ENCODE results near the gene TCL1A.

The TCL1A gene

DNA sequence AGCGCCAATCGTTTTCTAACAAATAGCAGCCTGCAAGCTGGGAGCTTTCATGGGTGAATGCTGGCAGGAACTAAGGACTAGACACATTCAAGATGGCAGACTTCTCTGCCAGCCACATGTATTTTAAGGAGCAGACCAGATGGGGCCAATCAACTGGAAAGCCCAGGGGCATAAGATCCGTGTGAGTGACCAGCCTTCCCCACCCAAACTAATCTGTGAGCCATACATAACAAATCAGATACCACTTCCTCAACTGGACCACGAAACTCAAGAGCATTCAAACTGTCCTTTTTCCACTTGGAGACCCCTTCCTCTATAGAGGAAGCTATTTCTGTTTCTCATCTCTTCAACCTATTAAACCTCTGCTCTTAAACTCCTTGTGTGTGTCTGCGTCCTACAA is 18.0 kb downstream of the TCL1A start:
- Mint-ChIP-seq H3K4me3 (no peak overlapping the region), H3K4me1 (ENCODE audit: low read depth) (no peaks in the 10 kb centered on the region), H3K27me3 (peaks cover 36% of the 10 kb centered on the region), H3K36me3 (ENCODE audit: low read depth) (no peaks in the 10 kb centered on the region), H3K27ac (no peak overlapping the region), H3K9me3 (no peaks in the 10 kb centered on the region)
- DNase-seq: no peak

DNA sequence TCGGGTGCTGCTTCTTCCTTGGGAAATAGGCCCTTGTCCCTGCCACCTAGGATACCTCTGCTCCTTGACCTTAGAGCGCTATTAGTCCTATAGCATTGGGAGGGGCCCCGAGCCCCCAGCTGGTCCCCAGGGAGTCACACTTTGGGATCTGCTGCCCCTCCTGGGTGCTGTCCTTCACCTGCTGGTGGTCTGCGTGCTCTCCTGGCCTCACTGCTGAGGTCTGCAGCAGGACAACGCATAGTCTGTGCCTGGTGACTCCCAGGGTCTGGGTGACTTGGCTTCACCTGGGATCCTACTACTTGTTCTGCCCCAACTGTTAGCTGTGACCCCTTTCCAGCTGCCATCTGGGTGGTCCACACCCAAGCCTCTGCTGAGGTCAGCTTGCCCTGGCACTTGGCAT is 18.9 kb downstream of the TCL1A start:
- Mint-ChIP-seq H3K27ac (no peak overlapping the region), H3K9me3 (no peaks in the 10 kb centered on the region), H3K36me3 (ENCODE audit: low read depth) (no peaks in the 10 kb centered on the region), H3K27me3 (peaks cover 32% of the 10 kb centered on the region), H3K4me3 (no peak overlapping the region), H3K4me1 (ENCODE audit: low read depth) (no peaks in the 10 kb centered on the region)
- no peak for DNase-seq

DNA sequence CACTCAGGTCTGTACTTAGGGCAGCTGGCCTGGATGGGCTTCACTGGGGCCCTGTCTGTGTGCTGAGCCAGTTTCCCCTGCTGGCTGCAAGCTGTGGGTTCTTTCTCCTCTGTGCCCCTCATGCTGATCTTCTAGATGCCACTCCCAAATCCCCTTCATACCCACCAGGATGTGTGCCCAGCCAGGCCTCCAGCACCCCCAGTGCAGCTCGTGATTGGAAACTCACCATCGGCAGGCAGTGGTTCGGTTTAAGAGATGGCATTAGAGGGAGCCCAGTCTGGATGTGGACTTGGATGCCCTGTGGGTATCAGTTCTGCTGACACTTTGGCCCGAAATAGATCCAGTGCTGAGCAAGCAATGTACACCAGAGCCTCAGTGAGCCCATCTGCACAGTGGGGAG is 21.8 kb downstream of the TCL1A start:
- no peak overlapping the region for H3K4me3 Mint-ChIP-seq
- H3K27me3 Mint-ChIP-seq: peaks cover 25% of the 10 kb centered on the region
- no peak for DNase-seq
- H3K27ac Mint-ChIP-seq: no peak overlapping the region
- H3K4me1 Mint-ChIP-seq (ENCODE audit: low read depth): no peaks in the 10 kb centered on the region
- no peaks in the 10 kb centered on the region for H3K36me3 Mint-ChIP-seq (ENCODE audit: low read depth)
- H3K9me3 Mint-ChIP-seq: no peaks in the 10 kb centered on the region

DNA sequence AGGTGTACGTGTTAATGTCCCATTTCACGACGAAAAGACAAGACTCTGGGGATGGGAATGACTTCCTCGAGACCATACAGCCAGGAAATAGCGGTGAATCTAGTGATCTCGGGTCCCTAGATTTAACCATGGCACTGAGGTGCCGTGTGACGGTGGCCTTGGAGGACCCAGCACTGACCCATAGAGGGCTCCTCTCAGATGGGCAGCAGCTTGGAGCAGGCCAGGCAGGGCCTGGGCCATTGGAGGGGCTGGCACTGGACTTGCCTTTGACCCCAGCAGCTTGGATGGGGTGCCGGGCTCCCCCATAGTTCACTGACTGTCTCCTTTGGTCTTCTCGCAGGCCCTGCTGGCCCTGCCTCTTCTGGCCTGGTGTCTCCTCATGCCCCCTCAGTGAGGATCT is 22.3 kb downstream of the TCL1A start:
- no peaks in the 10 kb centered on the region for H3K4me1 Mint-ChIP-seq (ENCODE audit: low read depth)
- no peaks in the 10 kb centered on the region for H3K9me3 Mint-ChIP-seq
- no peaks in the 10 kb centered on the region for H3K36me3 Mint-ChIP-seq (ENCODE audit: low read depth)
- peaks cover 24% of the 10 kb centered on the region for H3K27me3 Mint-ChIP-seq
- no peak for DNase-seq
- H3K27ac Mint-ChIP-seq: no peak overlapping the region
- H3K4me3 Mint-ChIP-seq: no peak overlapping the region

DNA sequence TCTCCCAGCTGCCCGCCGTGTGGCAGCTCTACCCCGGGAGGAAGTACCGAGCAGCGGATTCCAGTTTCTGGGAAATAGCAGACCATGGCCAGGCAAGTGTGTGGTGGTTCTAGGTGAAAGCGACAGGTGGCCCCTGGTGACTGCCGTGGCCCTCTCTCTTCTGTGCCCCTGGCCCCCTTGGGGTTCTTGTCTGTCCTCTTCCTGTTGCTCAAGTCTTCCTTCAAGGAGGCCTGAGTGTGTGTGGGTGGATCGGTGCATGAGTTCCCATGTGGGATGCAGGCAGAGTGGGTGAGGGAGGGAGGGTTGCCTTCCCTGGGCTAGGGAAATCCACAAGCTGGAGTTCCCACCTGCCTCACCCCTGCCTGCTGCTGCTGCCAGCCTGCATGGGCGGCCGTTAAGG is 23.1 kb downstream of the TCL1A start:
- Mint-ChIP-seq H3K27me3 (peaks cover 18% of the 10 kb centered on the region), H3K4me1 (ENCODE audit: low read depth) (no peaks in the 10 kb centered on the region), H3K9me3 (no peaks in the 10 kb centered on the region), H3K4me3 (no peak overlapping the region), H3K27ac (no peak overlapping the region), H3K36me3 (ENCODE audit: low read depth) (no peaks in the 10 kb centered on the region)
- no peak for DNase-seq

DNA sequence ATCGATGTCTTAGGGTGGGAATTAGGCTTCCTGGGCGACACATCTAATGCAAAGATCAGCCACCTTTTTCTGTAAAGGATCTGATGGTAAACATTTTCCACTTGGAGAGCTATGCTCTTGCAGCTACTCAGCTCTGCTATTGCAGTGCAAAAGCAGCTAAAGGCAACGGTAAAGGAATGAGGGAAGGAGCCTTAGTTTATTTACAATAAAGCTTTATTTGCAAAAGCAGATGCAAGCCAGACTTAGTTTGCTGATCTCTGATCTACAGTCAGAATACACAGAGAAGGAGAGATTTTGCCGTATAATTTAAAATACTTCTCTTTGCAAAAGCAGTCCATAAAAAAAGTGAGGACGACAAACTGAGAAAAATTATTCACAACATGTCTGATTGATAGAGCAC is 24.5 kb downstream of the TCL1A start:
- peaks cover 25% of the 10 kb centered on the region for H3K27me3 Mint-ChIP-seq
- DNase-seq: no peak
- no peak overlapping the region for H3K27ac Mint-ChIP-seq
- no peaks in the 10 kb centered on the region for H3K36me3 Mint-ChIP-seq (ENCODE audit: low read depth)
- H3K4me3 Mint-ChIP-seq: no peak overlapping the region
- H3K9me3 Mint-ChIP-seq: no peaks in the 10 kb centered on the region
- no peaks in the 10 kb centered on the region for H3K4me1 Mint-ChIP-seq (ENCODE audit: low read depth)

DNA sequence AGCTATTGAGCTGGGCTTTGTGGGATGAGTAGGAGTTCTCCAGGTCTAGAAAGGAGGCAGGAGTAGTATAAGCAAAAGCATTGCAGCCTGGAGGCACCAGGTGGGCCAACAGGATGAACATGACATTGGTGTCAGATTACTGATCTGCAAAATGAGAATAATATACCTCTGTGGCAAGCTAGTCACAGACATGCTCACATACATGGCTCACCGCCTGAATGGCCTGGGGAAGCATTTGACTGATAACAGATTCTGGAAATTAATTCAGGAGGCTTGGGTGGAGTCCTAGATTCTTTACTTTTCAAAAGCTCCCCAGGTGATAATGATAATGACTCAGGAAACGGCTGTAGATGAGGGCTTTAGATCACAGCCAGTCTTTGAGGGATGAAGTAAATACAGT is 27.0 kb downstream of the TCL1A start:
- Mint-ChIP-seq H3K27me3 (peaks cover 19% of the 10 kb centered on the region), H3K9me3 (no peaks in the 10 kb centered on the region), H3K36me3 (ENCODE audit: low read depth) (no peaks in the 10 kb centered on the region), H3K27ac (no peak overlapping the region), H3K4me3 (no peak overlapping the region), H3K4me1 (ENCODE audit: low read depth) (no peaks in the 10 kb centered on the region)
- no peak for DNase-seq

DNA sequence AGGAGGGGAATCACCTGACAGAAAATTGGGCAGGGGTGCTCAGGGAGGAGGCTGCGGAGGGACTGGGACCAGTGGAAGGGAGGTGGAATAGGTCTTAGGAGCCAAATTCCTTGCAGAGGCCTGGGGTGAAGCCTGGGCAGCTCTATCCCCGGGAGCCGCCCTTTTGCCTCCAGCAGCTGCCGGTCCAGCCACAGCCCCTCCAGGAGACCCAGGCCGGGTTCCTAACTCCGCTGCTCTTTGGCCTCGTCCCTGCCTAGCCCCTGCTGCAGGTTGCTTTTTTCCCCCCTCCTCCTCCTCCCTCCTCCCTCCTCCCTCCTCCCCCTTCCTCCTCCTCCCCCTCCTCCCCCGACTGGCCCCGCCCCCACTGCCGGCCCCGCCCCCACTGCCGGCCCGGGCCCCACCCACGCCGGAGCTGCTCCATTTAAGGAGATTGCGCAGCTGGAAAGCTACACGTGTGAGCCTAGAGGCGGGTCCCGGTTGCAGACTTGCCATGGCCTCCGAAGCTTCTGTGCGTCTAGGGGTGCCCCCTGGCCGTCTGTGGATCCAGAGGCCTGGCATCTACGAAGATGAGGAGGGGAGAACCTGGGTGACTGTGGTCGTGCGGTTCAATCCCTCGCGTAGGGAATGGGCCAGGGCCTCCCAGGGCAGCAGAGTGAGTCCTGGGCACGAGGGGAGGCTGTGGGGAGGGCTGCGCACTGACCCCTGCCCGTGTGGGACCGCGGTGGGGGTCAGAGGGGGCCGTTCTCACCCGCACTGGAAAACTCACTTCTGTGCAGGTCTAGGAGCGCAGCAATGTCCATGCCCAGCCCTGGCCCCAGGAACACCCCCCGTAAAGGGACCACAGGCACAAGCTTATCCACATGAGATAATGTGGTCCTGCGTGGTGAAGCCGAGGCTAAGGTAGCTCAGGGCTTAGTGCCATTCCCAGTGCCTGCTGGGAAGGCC is 27.7 kb downstream of the TCL1A start, which contains the start of gene TCL1B:
TSS of gene TCL1B (plus strand) at position 449 of the 945 bp plus-strand sequence. CDS start at position 491, 42 bp downstream.
- no peak within 1 kb of the TSS for H3K27ac Mint-ChIP-seq
- H3K27me3 Mint-ChIP-seq: peaks cover 19% of the 10 kb centered on the region
- H3K9me3 Mint-ChIP-seq: no peaks in the 10 kb centered on the region
- H3K4me1 Mint-ChIP-seq (ENCODE audit: low read depth): no peaks in the 10 kb centered on the region
- no peak within 1 kb of the TSS for H3K4me3 Mint-ChIP-seq
- no peak for DNase-seq
- no peaks in the 10 kb centered on the region for H3K36me3 Mint-ChIP-seq (ENCODE audit: low read depth)

DNA sequence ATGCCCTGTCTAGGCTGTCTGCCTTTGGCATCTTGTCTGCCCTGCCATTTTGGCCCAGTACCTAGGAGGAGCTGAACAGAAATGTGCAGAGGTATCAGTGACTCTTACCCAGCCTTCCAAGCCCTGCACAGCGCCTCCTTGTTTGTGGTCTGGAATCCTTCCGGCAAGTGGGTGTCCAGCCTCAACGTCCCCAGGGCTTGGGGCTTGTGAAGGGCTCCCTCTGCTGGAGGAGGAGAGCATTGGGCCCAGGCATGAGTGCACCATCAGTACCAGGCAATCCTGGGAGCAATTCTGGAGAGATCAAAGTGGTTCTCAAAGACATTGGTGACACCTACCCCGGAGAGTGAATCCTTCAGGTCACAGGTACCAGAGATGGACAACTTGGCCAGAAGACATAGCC is 30.1 kb downstream of the TCL1A start:
- no peak overlapping the region for H3K4me3 Mint-ChIP-seq
- no peaks in the 10 kb centered on the region for H3K36me3 Mint-ChIP-seq (ENCODE audit: low read depth)
- DNase-seq: peak; percentile 39
- H3K27ac Mint-ChIP-seq: no peak overlapping the region
- H3K4me1 Mint-ChIP-seq (ENCODE audit: low read depth): no peaks in the 10 kb centered on the region
- H3K9me3 Mint-ChIP-seq: no peaks in the 10 kb centered on the region
- H3K27me3 Mint-ChIP-seq: peaks cover 24% of the 10 kb centered on the region

DNA sequence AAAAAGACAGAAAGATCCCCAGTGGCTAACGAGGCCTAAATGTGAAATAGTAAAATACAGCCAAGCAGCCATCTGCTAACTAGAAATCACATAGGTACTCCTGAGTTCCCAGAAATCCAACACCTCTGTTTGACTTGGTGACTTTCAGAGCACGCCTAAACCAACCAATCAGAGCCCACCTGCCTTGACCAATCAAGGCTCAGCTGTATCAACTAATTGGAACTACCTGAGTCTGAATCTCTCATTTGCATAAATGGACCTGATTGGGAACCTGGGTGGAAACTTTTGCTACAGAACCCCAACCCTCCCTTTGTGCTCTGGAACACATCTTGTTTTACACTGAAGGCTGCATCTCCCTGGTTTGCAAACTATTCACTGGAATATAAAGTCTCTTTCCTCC is 32.8 kb downstream of the TCL1A start:
- no peaks in the 10 kb centered on the region for H3K4me1 Mint-ChIP-seq (ENCODE audit: low read depth)
- H3K9me3 Mint-ChIP-seq: no peaks in the 10 kb centered on the region
- H3K27me3 Mint-ChIP-seq: peaks cover 31% of the 10 kb centered on the region
- DNase-seq: no peak
- no peak overlapping the region for H3K4me3 Mint-ChIP-seq
- no peak overlapping the region for H3K27ac Mint-ChIP-seq
- no peaks in the 10 kb centered on the region for H3K36me3 Mint-ChIP-seq (ENCODE audit: low read depth)

DNA sequence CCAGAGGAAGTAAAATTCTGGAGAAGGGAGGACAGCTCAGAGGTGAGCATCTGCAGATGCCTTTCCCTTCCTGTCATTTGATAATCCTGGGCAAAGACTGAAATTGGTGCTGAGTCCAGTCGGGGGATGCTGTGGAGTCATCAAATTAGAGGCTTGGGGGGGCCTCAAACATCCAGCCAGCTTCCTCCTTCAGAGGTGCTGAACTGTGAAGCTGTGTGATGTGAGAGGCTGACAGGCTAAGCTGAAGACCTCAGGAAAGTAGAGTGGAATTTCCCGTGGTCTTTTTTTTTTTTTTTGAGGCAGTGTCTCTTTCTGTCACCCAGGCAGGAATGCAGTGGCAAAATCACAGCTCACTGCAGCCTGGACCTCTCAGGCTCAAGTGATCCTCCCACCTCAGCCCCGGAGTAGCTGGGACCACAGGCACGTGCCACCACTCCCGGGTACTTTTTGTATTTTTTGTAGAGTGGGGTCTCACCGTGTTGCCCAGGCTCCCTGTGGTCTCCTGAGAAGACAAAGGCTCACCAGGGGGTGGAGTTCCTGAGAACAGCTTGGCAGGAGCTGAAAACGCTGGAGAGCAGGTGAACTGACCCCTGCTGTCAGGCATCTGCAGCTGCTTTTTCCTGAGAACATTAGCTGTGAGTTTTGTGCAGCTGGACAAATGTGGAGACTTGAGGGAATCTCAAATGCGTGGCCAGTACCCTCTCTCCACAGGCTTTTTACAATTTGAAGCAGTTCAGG is 33.8 kb downstream of the TCL1A start:
- H3K36me3 Mint-ChIP-seq (ENCODE audit: low read depth): no peaks in the 10 kb centered on the region
- H3K9me3 Mint-ChIP-seq: no peaks in the 10 kb centered on the region
- no peak for DNase-seq
- no peaks in the 10 kb centered on the region for H3K4me1 Mint-ChIP-seq (ENCODE audit: low read depth)
- peaks cover 27% of the 10 kb centered on the region for H3K27me3 Mint-ChIP-seq
- no peak overlapping the region for H3K27ac Mint-ChIP-seq
- H3K4me3 Mint-ChIP-seq: no peak overlapping the region

DNA sequence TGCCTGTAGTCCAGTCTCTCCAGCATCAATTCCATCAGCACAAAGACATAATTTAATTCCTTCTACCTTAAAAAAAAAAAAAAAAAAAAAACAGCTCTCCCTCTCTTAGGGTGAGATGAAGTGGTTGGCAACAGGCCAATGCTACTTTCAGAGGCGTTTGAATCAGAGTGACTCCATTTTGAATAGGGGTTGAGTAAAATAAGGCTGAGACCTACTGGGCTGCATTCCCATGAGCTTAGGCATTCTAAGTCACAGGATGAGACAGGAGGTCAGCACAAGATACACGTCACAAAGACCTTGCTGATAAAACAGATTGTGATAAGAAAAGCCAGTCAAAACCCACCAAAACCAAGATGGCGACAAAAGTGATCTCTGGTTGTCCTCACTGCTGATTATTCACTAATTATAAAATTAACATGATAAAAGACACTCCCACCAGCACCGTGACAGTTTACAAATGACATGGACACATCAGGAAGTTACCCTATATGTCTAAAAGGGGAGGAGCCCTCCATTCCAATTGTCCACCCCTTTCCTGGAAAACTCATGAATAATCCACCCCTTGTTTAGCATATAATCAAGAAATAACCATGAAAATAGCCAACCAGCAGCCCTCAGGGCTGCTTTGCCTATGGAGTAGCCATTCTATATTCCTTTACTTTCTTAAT is 34.6 kb downstream of the TCL1A start:
- no peaks in the 10 kb centered on the region for H3K4me1 Mint-ChIP-seq (ENCODE audit: low read depth)
- H3K27ac Mint-ChIP-seq: no peak overlapping the region
- H3K27me3 Mint-ChIP-seq: peaks cover 21% of the 10 kb centered on the region
- DNase-seq: no peak
- no peak overlapping the region for H3K4me3 Mint-ChIP-seq
- H3K9me3 Mint-ChIP-seq: no peaks in the 10 kb centered on the region
- no peaks in the 10 kb centered on the region for H3K36me3 Mint-ChIP-seq (ENCODE audit: low read depth)

DNA sequence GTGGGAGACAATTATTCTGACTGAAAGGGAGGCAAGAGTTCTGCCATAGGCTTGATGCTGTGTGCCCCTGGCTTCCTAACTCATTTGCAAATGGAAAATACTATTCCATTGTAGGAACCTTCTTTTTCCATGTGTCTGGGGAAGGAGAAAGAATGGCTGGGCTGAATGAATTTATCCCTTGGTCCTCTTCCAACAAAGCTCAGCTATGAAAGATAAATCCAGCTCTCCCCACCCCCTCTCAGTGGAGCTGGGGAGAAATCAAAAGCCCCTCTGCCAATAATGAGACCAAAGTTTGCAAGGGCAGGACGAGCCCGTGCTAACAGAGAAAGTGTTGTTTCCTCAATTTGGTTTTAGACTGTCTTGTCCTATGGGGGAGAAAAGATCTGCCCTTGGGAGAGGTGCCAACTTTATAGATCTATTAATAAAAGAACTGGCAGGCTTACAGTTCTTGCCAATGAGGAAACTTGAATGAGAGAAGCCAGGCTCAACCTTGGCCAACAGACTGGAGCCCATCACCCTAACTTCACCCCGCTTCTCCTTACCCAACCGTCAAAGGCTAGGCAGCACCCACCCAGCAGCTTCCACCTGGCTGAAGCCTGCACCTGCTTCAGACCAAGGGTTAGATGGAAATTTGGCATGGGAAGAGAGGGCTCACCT is 36.6 kb downstream of the TCL1A start:
- H3K4me3 Mint-ChIP-seq: no peak overlapping the region

DNA sequence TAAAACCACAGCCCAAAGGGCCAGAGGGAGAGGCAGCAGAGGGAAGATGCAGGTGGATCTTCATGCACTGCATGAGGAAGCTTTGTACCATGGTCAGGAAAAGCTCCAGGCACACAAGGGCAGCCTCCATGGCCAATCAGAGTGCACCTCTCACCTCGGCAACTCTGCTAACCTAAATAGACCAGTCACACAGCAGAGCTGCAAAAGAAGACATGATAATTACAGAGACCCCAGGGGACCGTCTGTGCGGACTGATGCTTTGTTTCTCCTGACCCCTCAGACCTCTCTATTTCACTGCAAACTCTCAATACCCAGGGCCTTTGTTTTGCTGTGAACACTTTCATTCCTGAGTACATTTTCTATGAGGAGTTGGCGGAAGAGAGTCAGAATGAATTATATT is 38.4 kb downstream of the TCL1A start:
- Mint-ChIP-seq H3K36me3 (ENCODE audit: low read depth) (no peaks in the 10 kb centered on the region), H3K27ac (no peak overlapping the region), H3K4me3 (no peak overlapping the region), H3K9me3 (no peaks in the 10 kb centered on the region), H3K27me3 (peaks cover 20% of the 10 kb centered on the region), H3K4me1 (ENCODE audit: low read depth) (no peaks in the 10 kb centered on the region)
- no peak for DNase-seq

More for the DNA sequence above, 36.6 kb downstream of the TCL1A start:
- no peaks in the 10 kb centered on the region for H3K36me3 Mint-ChIP-seq (ENCODE audit: low read depth)
- no peak for DNase-seq
- no peaks in the 10 kb centered on the region for H3K9me3 Mint-ChIP-seq
- no peak overlapping the region for H3K27ac Mint-ChIP-seq
- no peaks in the 10 kb centered on the region for H3K4me1 Mint-ChIP-seq (ENCODE audit: low read depth)
- H3K27me3 Mint-ChIP-seq: peaks cover 20% of the 10 kb centered on the region

Measured in activated T-cell treated with anti-CD3 and anti-CD28 coated beads, Interleukin-2, amount 50 U/mL, for 24 hours (primary cell).